ENCODE data around the gene PTPN3.

Gene PTPN3

GRCh38 chr9:109427886-109428285 is 70.2 kb downstream of the PTPN3 start:
- no peak for ATAC-seq
- no peak for TF ChIP-seq TOX (CRISPR knock-in tag; IDR thresholded peaks at IDR 0.05; ENCODE audit: borderline replicate concordance)
- no peak for TF ChIP-seq OSR1 (CRISPR knock-in tag; IDR thresholded peaks at IDR 0.05)
- TF ChIP-seq GLIS3 (CRISPR knock-in tag; IDR thresholded peaks at IDR 0.05), result no peak
- TF ChIP-seq ZNF70 (CRISPR knock-in tag; IDR thresholded peaks at IDR 0.05), result no peak
- TF ChIP-seq TSHZ2 (CRISPR knock-in tag; IDR thresholded peaks at IDR 0.05), result no peak
- no peak for TF ChIP-seq ISL1 (CRISPR knock-in tag; IDR thresholded peaks at IDR 0.05)
- no peak for TF ChIP-seq PPARA (CRISPR knock-in tag; IDR thresholded peaks at IDR 0.05; ENCODE audit: borderline replicate concordance)
- TF ChIP-seq CSDC2 (CRISPR knock-in tag; IDR thresholded peaks at IDR 0.05), result no peak
- TF ChIP-seq ZNF8 (CRISPR knock-in tag; IDR thresholded peaks at IDR 0.05), result no peak
- TF ChIP-seq ZNF565 (CRISPR knock-in tag; conservative IDR thresholded peaks at IDR 0.05; ENCODE audit: low read depth), result no peak
- TF ChIP-seq RARB (CRISPR knock-in tag; IDR thresholded peaks at IDR 0.05), result no peak
- no peak for TF ChIP-seq ARNTL (CRISPR knock-in tag; IDR thresholded peaks at IDR 0.05; ENCODE audit: borderline replicate concordance, low read depth)
- no peak for TF ChIP-seq TCF4 (CRISPR knock-in tag; IDR thresholded peaks at IDR 0.05; ENCODE audit: borderline replicate concordance)
- TF ChIP-seq, protein P1, sequence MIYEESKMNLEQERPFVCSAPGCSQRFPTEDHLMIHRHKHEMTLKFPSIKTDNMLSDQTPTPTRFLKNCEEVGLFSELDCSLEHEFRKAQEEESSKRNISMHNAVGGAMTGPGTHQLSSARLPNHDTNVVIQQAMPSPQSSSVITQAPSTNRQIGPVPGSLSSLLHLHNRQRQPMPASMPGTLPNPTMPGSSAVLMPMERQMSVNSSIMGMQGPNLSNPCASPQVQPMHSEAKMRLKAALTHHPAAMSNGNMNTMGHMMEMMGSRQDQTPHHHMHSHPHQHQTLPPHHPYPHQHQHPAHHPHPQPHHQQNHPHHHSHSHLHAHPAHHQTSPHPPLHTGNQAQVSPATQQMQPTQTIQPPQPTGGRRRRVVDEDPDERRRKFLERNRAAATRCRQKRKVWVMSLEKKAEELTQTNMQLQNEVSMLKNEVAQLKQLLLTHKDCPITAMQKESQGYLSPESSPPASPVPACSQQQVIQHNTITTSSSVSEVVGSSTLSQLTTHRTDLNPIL (CRISPR knock-in tag; IDR thresholded peaks at IDR 0.05; ENCODE audit: low read depth), result no peak
- TF ChIP-seq CSRNP3 (CRISPR knock-in tag; IDR thresholded peaks at IDR 0.05), result no peak

DNA sequence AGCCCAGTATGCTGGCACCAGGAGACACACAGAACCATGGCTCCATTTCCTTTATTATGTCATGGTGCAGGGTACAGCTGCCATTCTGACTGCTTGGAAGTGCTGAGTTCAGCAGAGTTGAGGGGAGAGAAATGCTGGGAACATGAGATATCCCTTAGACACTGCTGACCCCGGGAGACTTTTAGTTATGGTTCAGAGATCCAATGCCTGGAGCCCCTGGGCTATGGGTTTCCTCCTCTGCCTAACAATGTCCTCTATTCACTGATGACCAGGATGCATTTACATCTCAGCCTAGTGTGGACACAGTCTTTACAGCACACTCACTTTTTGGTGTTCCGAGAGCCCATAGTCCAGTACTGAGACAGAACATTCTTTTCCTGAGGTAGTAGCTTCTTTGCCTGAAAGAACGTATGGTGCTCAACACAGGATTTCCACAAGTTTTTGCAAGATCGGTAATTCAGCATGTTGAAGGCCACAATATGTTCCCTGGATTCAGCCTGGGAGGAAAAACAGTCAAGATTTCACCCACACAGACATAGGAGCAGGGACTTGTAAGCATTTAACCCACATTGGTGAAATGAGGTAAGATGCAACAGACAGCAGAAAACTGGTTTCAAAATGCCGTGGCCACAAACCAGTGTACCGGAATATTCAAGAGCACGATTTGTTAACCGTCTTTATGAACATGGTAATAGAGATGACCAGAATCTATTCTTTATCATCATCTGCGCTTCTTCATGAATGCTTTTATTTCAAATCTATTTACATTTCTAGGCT is 71.3 kb downstream of the PTPN3 start:
- no peak for ATAC-seq
- TF ChIP-seq ZFP30 (CRISPR knock-in tag; IDR thresholded peaks at IDR 0.05) (no peak), SNAI2 (CRISPR knock-in tag; IDR thresholded peaks at IDR 0.05) (no peak), GLIS3 (CRISPR knock-in tag; IDR thresholded peaks at IDR 0.05) (no peak), TOX (CRISPR knock-in tag; IDR thresholded peaks at IDR 0.05; ENCODE audit: borderline replicate concordance) (no peak), ZC3H10 (CRISPR knock-in tag; IDR thresholded peaks at IDR 0.05) (no peak)

DNA sequence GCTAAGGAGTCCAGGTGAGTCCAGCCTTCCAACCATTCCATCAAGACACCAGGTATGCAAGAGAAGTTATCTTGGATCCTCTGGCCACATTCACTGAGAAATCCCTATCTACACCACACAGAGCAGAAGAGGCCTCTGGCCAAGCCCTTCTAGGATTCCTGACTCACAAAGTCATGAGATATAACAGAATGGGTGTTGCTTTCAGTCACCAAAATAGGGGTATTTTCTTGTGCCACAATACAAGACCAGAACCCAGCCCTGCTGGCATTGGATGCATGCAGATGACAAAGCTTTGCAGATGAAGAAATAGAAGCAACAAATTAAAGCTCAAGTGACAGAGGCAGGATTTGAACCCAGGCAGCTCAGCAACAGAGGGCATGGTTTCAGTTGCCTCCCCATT is 73.5 kb downstream of the PTPN3 start:
- TF ChIP-seq ZFP3 (CRISPR knock-in tag; IDR thresholded peaks at IDR 0.05) (no peak), SNAI2 (CRISPR knock-in tag; IDR thresholded peaks at IDR 0.05) (no peak)

DNA sequence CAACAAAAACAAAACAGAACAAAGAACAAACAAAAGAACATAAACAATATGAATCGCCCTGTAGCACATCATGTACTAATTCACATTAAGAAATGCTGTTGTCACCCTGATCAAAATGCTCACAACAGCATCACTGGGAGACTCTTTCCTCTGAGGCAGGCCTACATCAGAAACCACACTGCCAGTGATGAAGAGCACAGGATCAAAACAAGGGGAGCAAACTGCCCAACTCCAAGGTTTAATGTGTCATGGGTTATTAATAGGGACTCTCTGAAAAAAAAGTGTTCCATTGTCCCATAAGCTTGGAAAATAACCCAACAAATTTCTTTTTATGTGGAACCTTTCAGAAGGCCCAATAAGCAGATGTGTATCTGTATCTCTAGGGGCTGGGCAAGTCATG is 74.2 kb downstream of the PTPN3 start:
- TF ChIP-seq TCF4 (CRISPR knock-in tag; IDR thresholded peaks at IDR 0.05; ENCODE audit: borderline replicate concordance) (no peak), SNAI2 (CRISPR knock-in tag; IDR thresholded peaks at IDR 0.05) (no peak), ZNF565 (CRISPR knock-in tag; conservative IDR thresholded peaks at IDR 0.05; ENCODE audit: low read depth) (no peak), ZC3H10 (CRISPR knock-in tag; IDR thresholded peaks at IDR 0.05) (no peak), OSR1 (CRISPR knock-in tag; IDR thresholded peaks at IDR 0.05) (no peak), CSDC2 (CRISPR knock-in tag; IDR thresholded peaks at IDR 0.05) (no peak)
- no peak for ATAC-seq

More for the DNA sequence above, 73.5 kb downstream of the PTPN3 start:
- no peak for ATAC-seq

GRCh38 chr9:109422641-109423040 is 75.5 kb downstream of the PTPN3 start:
- no peak for ATAC-seq
- TF ChIP-seq ZC3H10 (CRISPR knock-in tag; IDR thresholded peaks at IDR 0.05), result no peak
- no peak for TF ChIP-seq BACH2 (CRISPR knock-in tag; IDR thresholded peaks at IDR 0.05; ENCODE audit: borderline replicate concordance)
- no peak for TF ChIP-seq ZNF70 (CRISPR knock-in tag; IDR thresholded peaks at IDR 0.05)
- TF ChIP-seq CSDC2 (CRISPR knock-in tag; IDR thresholded peaks at IDR 0.05), result no peak
- no peak for TF ChIP-seq ZFP3 (CRISPR knock-in tag; IDR thresholded peaks at IDR 0.05)
- TF ChIP-seq OSR1 (CRISPR knock-in tag; IDR thresholded peaks at IDR 0.05), result no peak
- no peak for TF ChIP-seq TCF4 (CRISPR knock-in tag; IDR thresholded peaks at IDR 0.05; ENCODE audit: borderline replicate concordance)
- no peak for TF ChIP-seq TSHZ2 (CRISPR knock-in tag; IDR thresholded peaks at IDR 0.05)
- TF ChIP-seq PPARA (CRISPR knock-in tag; IDR thresholded peaks at IDR 0.05; ENCODE audit: borderline replicate concordance), result no peak
- no peak for TF ChIP-seq GLIS3 (CRISPR knock-in tag; IDR thresholded peaks at IDR 0.05)
- no peak for TF ChIP-seq SNAI2 (CRISPR knock-in tag; IDR thresholded peaks at IDR 0.05)
- TF ChIP-seq TOX (CRISPR knock-in tag; IDR thresholded peaks at IDR 0.05; ENCODE audit: borderline replicate concordance), result no peak
- TF ChIP-seq, protein P2, sequence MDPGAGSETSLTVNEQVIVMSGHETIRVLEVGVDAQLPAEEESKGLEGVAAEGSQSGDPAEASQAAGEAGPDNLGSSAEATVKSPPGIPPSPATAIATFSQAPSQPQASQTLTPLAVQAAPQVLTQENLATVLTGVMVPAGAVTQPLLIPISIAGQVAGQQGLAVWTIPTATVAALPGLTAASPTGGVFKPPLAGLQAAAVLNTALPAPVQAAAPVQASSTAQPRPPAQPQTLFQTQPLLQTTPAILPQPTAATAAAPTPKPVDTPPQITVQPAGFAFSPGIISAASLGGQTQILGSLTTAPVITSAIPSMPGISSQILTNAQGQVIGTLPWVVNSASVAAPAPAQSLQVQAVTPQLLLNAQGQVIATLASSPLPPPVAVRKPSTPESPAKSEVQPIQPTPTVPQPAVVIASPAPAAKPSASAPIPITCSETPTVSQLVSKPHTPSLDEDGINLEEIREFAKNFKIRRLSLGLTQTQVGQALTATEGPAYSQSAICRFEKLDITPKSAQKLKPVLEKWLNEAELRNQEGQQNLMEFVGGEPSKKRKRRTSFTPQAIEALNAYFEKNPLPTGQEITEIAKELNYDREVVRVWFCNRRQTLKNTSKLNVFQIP (CRISPR knock-in tag; IDR thresholded peaks at IDR 0.05; ENCODE audit: borderline replicate concordance, low read depth), result no peak
- no peak for TF ChIP-seq ARNTL (CRISPR knock-in tag; IDR thresholded peaks at IDR 0.05; ENCODE audit: borderline replicate concordance, low read depth)
